HG03108 (cell line): ENCODE data around the gene MYO15B.
A peak's percentile ranks its signal among the peaks of the same experiment; 100 is the strongest.
"Not testable (repeated sequence)": the region's sequence is repeated elsewhere in the genome, so short reads cannot be mapped to it uniquely, and the experiment has no call there.

Experiments used
- ATAC-seq: cut with Tn5 transposase; IDR thresholded peaks from one replicate; pipeline ENCODE4 v1.9.1; 2021; ENCODE audit warnings: moderate library complexity; ENCODE audit not compliant: unreplicated experiment

Gene MYO15B

GRCh38 chr17:75575197-75575596, 12.4 kb upstream of the MYO15B start:
- no peak for ATAC-seq

DNA sequence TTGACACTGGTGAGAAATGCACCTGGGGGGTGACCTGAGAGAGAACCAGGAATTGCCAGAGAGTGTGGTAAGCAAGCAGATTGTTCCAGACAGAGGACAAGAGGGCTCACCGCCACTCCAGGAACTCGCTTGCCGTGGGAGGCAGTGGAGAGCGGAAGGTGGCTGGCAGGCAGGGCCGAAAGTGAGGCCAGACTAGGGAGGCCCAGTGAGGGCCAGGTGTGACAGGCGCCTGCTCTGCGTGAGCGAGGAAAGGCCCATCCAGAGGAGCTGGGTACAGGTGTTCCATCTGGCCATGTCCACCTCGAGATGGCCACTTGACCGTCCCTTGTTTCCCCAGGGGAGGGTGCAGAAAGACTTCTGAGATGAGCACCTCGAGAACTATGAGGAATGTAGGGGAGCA, 11.9 kb upstream of the MYO15B start:
- ATAC-seq = no peak

DNA sequence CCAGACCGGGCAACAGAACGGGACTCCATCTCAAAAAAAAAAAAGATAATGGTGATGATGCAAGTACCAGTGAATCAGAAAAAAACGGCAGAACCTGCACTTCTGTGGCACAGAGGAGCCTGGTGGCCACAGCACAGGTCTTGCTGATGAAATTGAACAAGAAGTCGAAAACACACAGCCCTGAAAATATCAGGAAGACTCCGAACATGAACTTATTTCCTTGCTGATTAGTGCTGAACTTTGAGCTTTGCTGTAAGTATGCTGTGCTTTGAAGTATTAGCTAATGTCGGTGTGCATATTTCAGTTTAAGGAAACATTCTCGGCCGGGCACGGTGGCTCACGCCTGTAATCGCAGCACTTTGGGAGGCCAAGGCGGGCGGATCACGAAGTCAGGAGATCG, 10.9 kb upstream of the MYO15B start:
- ATAC-seq = no peak

- not testable (repeated sequence) for ATAC-seq
Measured at GRCh38 chr17:75581121-75581725, 6.4 kb upstream of the MYO15B start.

GRCh38 chr17:75583197-75583596, 4.4 kb upstream of the MYO15B start:
- not testable (repeated sequence) for ATAC-seq

GRCh38 chr17:75584849-75585175, 2.8 kb upstream of the MYO15B start:
- no peak for ATAC-seq

DNA sequence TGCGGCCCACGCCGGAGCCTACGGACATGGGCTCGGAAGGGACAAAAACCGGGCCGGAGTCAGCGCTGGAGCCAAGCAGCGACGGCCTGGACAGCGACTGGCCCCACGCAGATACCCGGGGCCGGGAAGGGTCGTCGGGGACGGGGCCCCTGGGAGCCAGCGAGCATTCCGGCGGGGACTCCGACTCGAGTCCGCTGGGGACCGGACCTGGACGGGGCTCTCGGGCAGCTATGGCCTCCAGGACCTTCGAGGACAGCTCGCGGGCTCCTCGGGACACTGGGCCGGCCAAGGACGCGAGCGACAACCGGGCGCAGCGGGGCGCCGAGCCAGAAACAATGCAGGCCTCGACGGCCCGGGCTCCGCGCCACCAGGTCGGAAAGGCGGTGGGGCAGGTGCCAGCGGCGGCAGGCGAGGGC, 1.0 kb downstream of the MYO15B start:
- ATAC-seq = peak; percentile 12

DNA sequence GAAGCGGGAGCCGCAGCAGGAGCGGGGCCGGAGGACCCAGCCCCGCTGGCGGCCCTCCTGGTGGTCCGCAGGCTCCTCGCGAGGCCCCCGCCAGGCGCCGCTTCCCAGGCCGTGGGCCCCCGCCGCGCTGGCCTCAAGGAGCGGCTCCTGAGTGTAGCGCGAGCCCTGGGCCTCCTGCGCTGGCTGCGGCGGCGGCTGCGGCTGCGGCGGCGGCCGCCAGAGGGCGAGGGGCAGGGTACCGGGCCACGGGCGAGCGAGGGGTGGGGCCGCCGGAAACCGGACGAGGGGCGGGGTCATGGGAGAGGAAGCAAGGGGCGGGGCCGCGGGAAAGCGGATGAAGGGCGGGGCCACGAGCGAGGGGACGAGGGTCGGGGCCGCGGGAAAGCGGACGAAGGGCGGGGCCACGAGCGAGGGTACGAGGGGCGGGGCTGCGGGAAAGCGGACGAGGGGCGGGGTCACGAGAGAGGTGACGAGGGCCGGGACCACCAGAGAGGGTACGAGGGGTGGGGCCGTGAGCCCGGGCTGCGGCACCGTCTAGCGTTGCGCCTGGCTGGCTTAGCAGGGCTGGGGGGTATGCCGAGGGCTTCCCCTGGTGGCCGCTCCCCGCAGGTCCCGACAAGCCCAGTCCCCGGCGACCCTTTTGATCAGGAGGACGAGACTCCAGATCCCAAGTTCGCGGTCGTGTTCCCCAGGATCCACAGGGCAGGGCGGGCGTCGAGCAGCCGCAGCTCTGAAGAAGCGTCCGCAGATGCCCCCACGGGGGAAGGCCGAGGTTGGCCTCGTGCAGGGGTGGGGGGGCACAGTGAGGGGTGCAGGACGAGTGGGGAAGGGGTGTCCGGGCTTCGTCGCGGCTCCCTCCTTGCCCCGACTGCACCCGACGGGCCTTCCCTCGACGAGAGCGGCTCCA, 1.7 kb downstream of the MYO15B start:
- peak; percentile 67 for ATAC-seq

DNA sequence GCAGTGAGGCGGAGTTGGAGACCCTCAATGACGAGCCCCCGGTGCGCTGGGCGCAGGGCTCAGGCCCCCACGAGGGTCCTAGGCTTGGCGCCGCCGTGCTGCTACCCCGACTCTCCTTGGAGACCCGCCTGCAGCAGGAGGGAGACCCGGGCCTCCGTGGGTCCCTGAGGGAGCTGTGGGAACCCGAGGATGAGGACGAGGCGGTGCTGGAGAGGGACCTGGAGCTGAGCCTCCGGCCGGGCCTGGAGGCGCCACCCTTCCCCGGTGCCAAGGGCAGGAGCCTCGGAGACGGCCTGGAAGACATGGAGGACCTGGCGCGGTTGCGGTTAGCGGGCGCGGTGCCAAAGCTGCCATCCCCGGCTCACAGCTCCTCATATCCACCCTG, 2.3 kb downstream of the MYO15B start:
- no peak for ATAC-seq

- no peak for ATAC-seq
Measured at GRCh38 chr17:75590314-75590761, 2.7 kb downstream of the MYO15B start.

DNA sequence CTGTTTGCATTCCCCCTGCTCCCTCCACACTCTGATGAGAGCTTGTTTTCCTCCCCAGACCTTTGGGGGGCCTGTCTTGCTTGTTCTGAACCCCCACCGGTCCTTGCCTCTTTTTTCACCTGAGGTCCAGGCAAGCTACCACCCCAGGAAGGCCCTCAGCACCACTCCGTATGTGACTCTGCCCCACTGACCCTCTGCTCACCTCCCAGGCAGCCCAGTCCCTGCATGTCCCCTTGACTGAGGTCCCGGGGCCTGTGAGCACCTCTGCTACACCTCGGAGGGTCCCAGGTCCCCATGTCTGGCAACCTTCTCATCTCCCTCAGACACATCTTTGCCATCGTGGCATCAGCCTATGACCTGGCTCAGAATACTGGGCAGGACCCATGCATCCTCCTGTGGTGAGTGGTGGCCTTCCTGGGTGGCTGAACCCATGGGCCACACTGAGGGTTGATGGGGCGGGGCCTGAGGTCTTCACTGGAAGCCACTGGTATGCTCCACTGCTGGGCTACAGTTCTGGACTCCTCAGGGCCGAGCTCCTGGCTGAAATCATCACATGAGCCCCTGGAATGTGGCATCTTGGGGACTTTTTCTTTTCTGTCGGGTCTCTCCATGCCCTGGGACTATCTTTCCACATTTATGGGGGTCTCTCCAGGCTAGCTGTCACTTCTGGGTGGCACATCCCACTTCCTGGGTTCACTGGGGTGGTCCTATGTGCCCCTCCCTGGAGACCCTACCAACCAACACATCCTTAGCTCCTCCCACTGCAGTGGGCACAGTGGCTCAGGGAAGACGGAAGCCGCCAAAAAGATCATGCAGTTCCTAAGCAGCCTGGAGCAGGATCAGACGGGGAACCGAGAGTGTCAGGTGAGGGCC, 3.5 kb downstream of the MYO15B start:
- no peak for ATAC-seq

GRCh38 chr17:75591722-75592302, 4.2 kb downstream of the MYO15B start:
- ATAC-seq = no peak

DNA sequence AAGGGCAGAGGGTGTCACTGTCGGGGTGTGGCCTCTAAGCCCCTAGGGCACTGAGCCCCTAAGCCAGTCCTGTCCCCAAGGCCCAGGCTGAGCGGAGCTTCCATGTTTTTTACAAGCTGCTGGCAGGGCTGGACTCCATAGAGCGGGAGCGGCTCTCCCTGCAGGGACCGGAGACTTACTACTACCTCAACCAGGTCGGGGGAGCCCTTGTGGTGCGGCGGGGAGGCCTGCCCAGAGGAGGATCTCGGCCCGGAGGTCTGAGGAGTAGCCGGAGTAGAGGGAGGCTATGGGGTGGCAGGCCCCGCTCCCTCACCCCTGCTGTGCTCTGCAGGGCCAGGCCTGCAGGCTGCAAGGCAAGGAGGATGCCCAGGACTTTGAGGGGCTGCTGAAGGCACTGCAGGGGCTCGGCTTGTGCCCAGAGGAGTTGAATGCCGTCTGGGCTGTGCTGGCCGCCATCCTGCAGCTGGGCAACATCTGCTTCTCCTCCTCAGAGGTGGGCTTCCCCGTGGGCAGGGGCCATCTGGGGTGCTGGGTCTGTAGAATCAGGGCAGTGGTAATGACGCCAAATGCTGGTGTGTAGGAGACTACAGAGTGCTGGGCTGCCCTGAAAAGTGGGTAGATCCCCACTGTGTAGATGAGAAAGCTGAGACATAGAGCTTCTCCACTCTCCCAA, 4.9 kb downstream of the MYO15B start:
- no peak for ATAC-seq

DNA sequence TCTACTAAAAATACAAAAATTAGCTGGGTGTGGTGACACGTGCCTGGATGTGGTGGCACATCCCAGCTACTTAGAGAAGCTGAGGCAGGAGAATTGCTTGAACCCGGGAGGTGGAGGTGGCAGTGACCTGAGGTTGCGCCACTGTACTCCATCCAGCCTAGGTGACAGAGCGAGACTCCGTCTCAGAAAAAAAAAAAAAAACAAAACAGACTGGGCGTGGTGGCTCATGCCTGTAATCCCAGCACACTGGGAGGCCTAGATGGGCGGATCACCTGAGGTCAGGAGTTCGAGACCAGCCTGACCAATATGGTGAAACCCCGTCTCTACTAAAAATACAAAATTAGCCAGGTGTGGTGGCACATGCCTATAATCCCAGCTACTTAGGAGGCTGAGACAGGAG, 5.8 kb downstream of the MYO15B start:
- ATAC-seq = not testable (repeated sequence)

- ATAC-seq = no peak
Measured at GRCh38 chr17:75594499-75595283, 7.1 kb downstream of the MYO15B start.

DNA sequence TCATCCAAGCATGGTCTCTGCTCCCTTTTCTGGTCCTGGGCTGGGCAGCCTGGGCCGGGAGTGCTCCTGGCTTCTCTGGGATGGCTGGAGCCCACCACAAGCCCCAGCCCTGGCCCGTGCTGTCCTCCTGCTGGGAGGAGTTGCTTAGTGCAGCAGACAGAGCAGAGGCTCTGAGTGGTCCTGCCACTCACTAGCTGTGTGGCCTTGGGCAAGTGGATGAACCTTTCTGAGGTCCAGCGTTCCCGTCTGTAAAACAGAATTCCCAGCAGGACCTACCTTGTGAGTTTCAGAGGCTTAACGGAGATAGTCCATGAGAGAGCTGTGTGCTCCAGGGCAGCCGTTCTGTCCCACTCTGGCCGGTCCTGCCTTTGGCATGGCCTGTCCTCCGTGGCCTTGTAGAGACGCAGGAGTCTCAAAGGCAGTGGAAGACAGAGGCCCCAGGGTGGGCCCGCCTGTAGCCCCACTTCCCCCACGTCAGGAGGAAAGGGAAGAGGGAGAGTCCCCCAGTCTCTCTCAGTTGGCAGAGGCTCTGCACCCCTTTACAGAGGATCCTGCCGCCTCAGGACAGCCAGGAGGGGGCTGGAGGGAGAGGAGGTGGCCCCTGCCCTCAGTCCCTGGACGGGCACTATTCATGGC, 7.8 kb downstream of the MYO15B start:
- no peak for ATAC-seq

GRCh38 chr17:75595920-75596313, 8.3 kb downstream of the MYO15B start:
- no peak for ATAC-seq

DNA sequence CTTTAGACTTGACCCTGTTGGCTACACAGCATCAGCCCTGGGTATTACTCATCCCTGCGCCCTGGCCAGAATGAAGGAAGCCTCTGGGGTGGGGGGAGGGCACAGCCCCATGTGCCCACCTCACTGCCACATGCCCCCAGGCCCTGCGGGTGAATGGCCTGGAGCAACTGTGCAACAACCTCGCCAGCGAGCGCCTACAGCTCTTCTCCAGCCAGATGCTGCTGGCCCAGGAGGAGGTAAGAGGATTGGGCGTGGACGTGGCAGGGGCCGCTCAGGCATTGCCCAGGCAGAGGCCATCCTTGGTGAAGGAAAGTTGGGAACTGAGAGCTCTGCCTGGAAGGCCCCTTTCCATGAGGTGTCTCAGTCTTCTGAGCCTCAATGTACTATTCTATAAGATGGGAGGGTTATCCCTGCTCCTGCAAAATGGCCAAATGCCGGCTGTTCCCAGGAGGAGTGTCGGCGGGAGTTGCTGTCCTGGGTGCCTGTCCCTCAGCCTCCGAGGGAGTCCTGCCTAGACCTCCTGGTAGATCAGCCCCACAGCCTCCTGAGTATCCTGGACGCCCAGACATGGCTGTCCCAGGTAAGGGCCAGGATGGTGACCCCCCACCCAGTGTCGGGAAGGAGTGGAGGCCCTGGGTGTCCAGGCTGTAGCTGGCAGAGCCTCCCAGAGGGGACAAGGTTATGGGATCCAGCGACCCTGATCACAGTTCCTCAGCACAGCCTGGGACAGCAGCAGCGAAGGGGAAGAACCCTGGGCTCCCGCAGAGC, 8.9 kb downstream of the MYO15B start:
- ATAC-seq = no peak
